K562 (cell line): ENCODE results near the gene MBOAT1. TPM values are rescaled to one million over a fixed set of nuclear protein-coding genes. Genes with fewer than 3 reads are reported as not detected.
A peak's percentile ranks its signal among the peaks of the same experiment; 100 is the strongest.

ENCODE experiments used
- BCLAF1 ChIP-seq, 2 experiments: fragments of 450-650 bp in 1 of 2; IDR thresholded peaks; 2 replicates each; pipeline ENCODE4 v1.6.1; 2011 to 2017; ENCODE audit warnings: low read depth in 2 of 2, antibody characterized with exemption in 1 of 2, borderline replicate concordance in 1 of 2, low read length in 1 of 2, mild to moderate bottlenecking in 1 of 2, mixed read lengths in 1 of 2; ENCODE audit not compliant: control insufficient read depth in 1 of 2
- BCOR ChIP-seq: fragments of 450-650 bp; IDR thresholded peaks from 2 replicates; pipeline ENCODE4 v1.6.1; 2016
- CBX5 ChIP-seq: IDR thresholded peaks from 2 replicates; pipeline ENCODE4 v1.6.1; 2014; ENCODE audit warnings: low read depth, borderline replicate concordance
- CBX8 ChIP-seq: fragments of 200-600 bp; sonication (generic); IDR thresholded peaks from 2 replicates; pipeline ENCODE4 v1.6.1; 2012; ENCODE audit warnings: borderline replicate concordance, mixed run types, low read depth, mild to moderate bottlenecking, moderate library complexity, mixed read lengths, low read length, control low read depth, inconsistent platforms; ENCODE audit not compliant: poor library complexity, severe bottlenecking; ENCODE audit errors: extremely low read depth
- CCNT2 ChIP-seq: IDR thresholded peaks from 2 replicates; pipeline ENCODE4 v1.6.1; 2011; ENCODE audit warnings: borderline replicate concordance, low read depth, mild to moderate bottlenecking, moderate library complexity, mixed read lengths, low read length; ENCODE audit not compliant: insufficient read length; ENCODE audit errors: extremely low read depth
- CHD2 ChIP-seq: IDR thresholded peaks from 2 replicates; pipeline ENCODE4 v1.6.1; 2011; ENCODE audit warnings: low read depth, low read length
- ELK3 ChIP-seq: fragments of 450-650 bp; formaldehyde crosslinking; IDR thresholded peaks from 2 replicates; pipeline ENCODE4 v1.4.0; 2020; ENCODE audit warnings: mild to moderate bottlenecking
- GABPB1 ChIP-seq: sonication (generic); formaldehyde crosslinking; IDR thresholded peaks from 2 replicates; pipeline ENCODE4 v1.8.0; 2022; ENCODE audit warnings: mild to moderate bottlenecking, missing genetic modification reagents
- HMGN3 ChIP-seq: IDR thresholded peaks from 2 replicates; pipeline ENCODE4 v1.6.1; 2011; ENCODE audit warnings: borderline replicate concordance, low read depth, mild to moderate bottlenecking, mixed read lengths, low read length; ENCODE audit not compliant: insufficient read length; ENCODE audit errors: extremely low read depth
- HNRNPLL ChIP-seq: fragments of 200-400 bp; formaldehyde crosslinking; IDR thresholded peaks from 2 replicates; pipeline ENCODE4 v1.6.1; 2017; ENCODE audit warnings: low read length, low read depth, mild to moderate bottlenecking; ENCODE audit not compliant: poor library complexity, severe bottlenecking
- KAT7 ChIP-seq: sonication (generic); formaldehyde crosslinking; IDR thresholded peaks from 2 replicates; pipeline ENCODE4 v1.8.0; 2022; ENCODE audit warnings: missing genetic modification reagents, mild to moderate bottlenecking, borderline replicate concordance
- KLF13 ChIP-seq: fragments of 450-650 bp; IDR thresholded peaks from 2 replicates; pipeline ENCODE4 v1.6.1; 2016; ENCODE audit warnings: missing genetic modification characterization, low read depth, mild to moderate bottlenecking, missing compliant biosample characterization, moderate library complexity, borderline replicate concordance
- MAX ChIP-seq: sonication (generic); formaldehyde crosslinking; IDR thresholded peaks from 2 replicates; pipeline ENCODE4 v1.9.0; 2022; ENCODE audit warnings: mild to moderate bottlenecking, missing genetic modification reagents
- MEF2D ChIP-seq: conservative IDR thresholded peaks from 2 replicates; pipeline ENCODE4 v1.6.1; 2016; ENCODE audit warnings: low read depth, missing genetic modification characterization, missing compliant biosample characterization
- NONO ChIP-seq, 2 experiments: fragments of 200-400 bp in 1 of 2; fragments of 450-650 bp in 1 of 2; formaldehyde crosslinking in 1 of 2; IDR thresholded peaks; 2 replicates each; pipeline ENCODE4 v1.6.1; 2017; ENCODE audit warnings: low read depth in 2 of 2, mild to moderate bottlenecking in 2 of 2, moderate library complexity in 2 of 2, low read length in 1 of 2
- NR1H2 ChIP-seq: sonication (generic); formaldehyde crosslinking; IDR thresholded peaks from 2 replicates; pipeline ENCODE4 v1.4.0; 2020; ENCODE audit warnings: mild to moderate bottlenecking, missing genetic modification reagents
- PRPF4 ChIP-seq: fragments of 200-400 bp; formaldehyde crosslinking; IDR thresholded peaks from one replicate; pipeline ENCODE4 v1.6.1; 2017; ENCODE audit warnings: low read length, low read depth, mild to moderate bottlenecking; ENCODE audit not compliant: insufficient read depth, poor library complexity, severe bottlenecking
- SMAD1 ChIP-seq: fragments of 150-350 bp; IDR thresholded peaks from 2 replicates; pipeline ENCODE4 v1.6.1; 2014; ENCODE audit warnings: low read length, low read depth; ENCODE audit not compliant: partially characterized antibody
- TFAM ChIP-seq: fragments of 250-450 bp; sonication (Bioruptor Pico); conservative IDR thresholded peaks from 2 replicates; pipeline ENCODE4 v1.5.0; 2021; ENCODE audit warnings: mild to moderate bottlenecking, moderate library complexity
- TSC22D4 ChIP-seq: fragments of 450-650 bp; IDR thresholded peaks from 2 replicates; pipeline ENCODE4 v1.6.1; 2016; ENCODE audit warnings: missing genetic modification characterization, missing biosample characterization, control low read depth
- YBX1 ChIP-seq: fragments of 450-650 bp; IDR thresholded peaks from 2 replicates; pipeline ENCODE4 v1.7.1; 2016; ENCODE audit warnings: mild to moderate bottlenecking
- polyA plus RNA-seq, 8 experiments: library from polyadenylated mRNA; depleted of rRNA in 4 of 8; stranded (reverse) in 5 of 8; unstranded in 3 of 8; fragments of >200 nt; fragmentation: Nextera tagmentation in 2 of 8; fragmentation: Illumina TruSeq in 1 of 8; extraction: Ambion mirVana in 2 of 8; extraction: Trizol in 1 of 8; gene quantifications; 2 replicates each; pipeline versions ENCODE4 v1.2.1 to v1.2.3, GENCODE V29; 2011 to 2014; ENCODE audit warnings: inconsistent platforms in 1 of 8, missing spikeins in 1 of 8
- total RNA-seq, 7 experiments: library from RNA; depleted of rRNA in 6 of 7; stranded (reverse); fragments of >200 nt in 6 of 7; fragmentation: Illumina TruSeq in 2 of 7; extraction: Trizol in 2 of 7; gene quantifications; 2 replicates each; pipeline versions ENCODE4 v1.2.1 to v1.2.3, GENCODE V29; 2011 to 2021; ENCODE audit warnings: low replicate concordance in 1 of 7

The MBOAT1 gene
- total and polyA plus RNA-seq, 9 of the 15 experiments (the other 6 are each of a cell fraction or from before 2014, with no cell fraction given): 0.13 to 16.5 (median 10.3) TPM

DNA sequence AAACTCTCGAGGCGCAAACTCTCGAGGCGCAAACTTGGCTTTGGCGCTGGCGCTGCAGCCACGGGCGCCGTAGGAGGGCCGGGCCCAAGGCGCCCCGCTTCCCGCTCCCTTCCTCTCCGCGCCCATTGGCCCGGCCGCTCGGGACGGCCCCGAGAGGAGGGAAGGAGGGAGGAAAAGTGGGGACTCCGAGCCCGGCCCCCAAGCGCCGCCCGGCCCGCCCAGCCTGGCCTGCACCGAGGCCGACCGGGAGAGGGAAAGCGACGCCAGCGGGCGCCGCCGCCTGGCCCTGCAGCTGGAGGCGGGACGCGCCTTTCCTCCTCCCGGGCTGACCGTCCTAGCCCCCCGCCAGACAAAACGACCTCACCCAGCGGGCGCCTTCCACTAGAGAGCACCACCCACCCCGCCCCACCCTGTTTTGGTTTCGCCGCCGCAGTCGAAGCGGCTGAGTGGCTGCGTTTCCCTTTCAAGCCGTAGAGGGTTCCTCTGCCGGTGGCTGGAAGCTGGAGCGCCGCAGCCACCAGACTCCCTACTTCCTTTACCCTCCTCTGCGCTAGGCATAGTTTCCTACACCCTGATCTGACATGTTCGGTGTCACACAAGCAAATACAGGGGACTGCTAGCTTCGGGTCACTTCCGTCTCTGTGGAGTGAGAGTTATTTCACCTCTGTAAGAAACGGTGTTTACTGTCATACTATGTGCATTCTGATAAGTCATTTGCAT is at the start of gene MBOAT1 (continued):
- TF ChIP-seq GABPB1 (CRISPR knock-in tag): peak; percentile 76; the same call in 1 of the 2 replicates
- TF ChIP-seq MEF2D (tag): no peak
- TF ChIP-seq BCLAF1 (IDR thresholded peaks at IDR 0.05; ENCODE audit: borderline replicate concordance in 1 of 2, control insufficient read depth in 1 of 2, low read depth in 2 of 2, low read length in 1 of 2): 0 out of 4 replicates have a peak, but pooled peaks of 1 of the 2 experiments have one; percentile 24
- peak; percentile 85 for TF ChIP-seq HNRNPLL
- peak; percentile 75 to 78 for TF ChIP-seq NONO (IDR thresholded peaks at IDR 0.05; ENCODE audit: low read depth in 2 of 2, low read length in 1 of 2)
- TF ChIP-seq ELK3 (CRISPR knock-in tag): no peak
- TF ChIP-seq TSC22D4 (tag): no peak
- no peak for TF ChIP-seq PRPF4
- TF ChIP-seq SMAD1: peak; percentile 17
- peak; percentile 96 for TF ChIP-seq KAT7
- TF ChIP-seq TFAM: no peak
- TF ChIP-seq YBX1: no peak
- TF ChIP-seq CBX8: no peak
- no peak; the same call in 1 of the 2 replicates for TF ChIP-seq MAX (CRISPR knock-in tag)
- no peak for TF ChIP-seq KLF13 (tag)
- no peak for TF ChIP-seq CHD2
- peak; percentile 47; the same call in 1 of the 2 replicates for TF ChIP-seq CBX5
- no peak for TF ChIP-seq BCOR
- TF ChIP-seq NR1H2 (CRISPR knock-in tag): peak; percentile 1; the same call in 1 of the 2 replicates
- TF ChIP-seq HMGN3: peak; percentile 39
- TF ChIP-seq CCNT2: peak; percentile 93
